A549 (cell line): ENCODE data around the gene PRKCQ. TPM values are rescaled to one million over a fixed set of nuclear protein-coding genes. Genes with fewer than 3 reads are reported as not detected.

ENCODE experiments used
- ATAC-seq, 2 experiments: fragments of 200-7000 bp in 1 of 2; fragments of >200 bp in 1 of 2; cut with Nextera tagmentation in 1 of 2; cut with Tn5 transposase in 1 of 2; 3 replicates each; pipeline versions ENCODE4 v1.8.0 to v1.9.1; 2018 to 2020; ENCODE audit warnings: mild to moderate bottlenecking in 1 of 2, moderate library complexity in 1 of 2
- CTCF ChIA-PET: fragments of 300-600 bp; sonication (Branson Sonifier 250); formaldehyde crosslinking; extraction: SDS; loops from one replicate; lab custom pipeline; 2021; ENCODE audit warnings: antibody characterized with exemption, inconsistent platforms; lab: Yijun Ruan, JAX
- POLR2A ChIA-PET: fragments of 350-600 bp; formaldehyde crosslinking; extraction: SDS; loops from one replicate; lab custom pipeline; 2021; ENCODE audit warnings: antibody characterized with exemption, inconsistent platforms; lab: Yijun Ruan, JAX
- DNase-seq, 2 experiments: peaks; one replicate each; pipeline versions ENCODE4 v3.0.0 to v3.0.0-alpha.2; 2011 to 2016; ENCODE audit warnings: low read depth in 1 of 2, low spot score in 1 of 2
- FAIRE-seq: peaks from 2 replicates; lab custom pipeline; 2011; peaks lifted over from hg19 to GRCh38; lab: Jason Lieb, UNC
- H3K27ac ChIP-seq, 2 experiments: fragments of >200 bp; sonication (Bioruptor Twin); formaldehyde crosslinking; 3 replicates each; pipeline ENCODE4 v1.5.1; 2016 to 2017
- H3K4me1 ChIP-seq: fragments of >200 bp; sonication (Bioruptor Twin); formaldehyde crosslinking; 3 replicates; pipeline ENCODE4 v1.6.1; 2016
- H3K4me2 ChIP-seq: fragments of >200 bp; sonication (Bioruptor Twin); formaldehyde crosslinking; 3 replicates; pipeline ENCODE4 v1.6.1; 2016
- H3K4me3 ChIP-seq: fragments of >200 bp; sonication (Bioruptor Twin); formaldehyde crosslinking; 3 replicates; pipeline ENCODE4 v1.5.1; 2016
- H3K9me3 ChIP-seq: fragments of >200 bp; sonication (Bioruptor Twin); formaldehyde crosslinking; 3 replicates; pipeline ENCODE4 v1.6.1; 2016
- ATOH8 ChIP-seq: fragments of 250-450 bp; sonication (Bioruptor Pico); IDR thresholded peaks from 2 replicates; pipeline ENCODE4 v1.5.0; 2020; ENCODE audit warnings: low read depth, mild to moderate bottlenecking, moderate library complexity
- CBX2 ChIP-seq: fragments of 200-600 bp; sonication (generic); IDR thresholded peaks from 2 replicates; pipeline ENCODE4 v1.6.1; 2016; ENCODE audit warnings: low read depth, mild to moderate bottlenecking, borderline replicate concordance
- CEBPB ChIP-seq, 2 experiments: fragments of >200 bp in 1 of 2; sonication (Bioruptor Twin) in 1 of 2; formaldehyde crosslinking in 1 of 2; IDR thresholded peaks; 2 replicates each; pipeline ENCODE4 v1.6.1; 2012 to 2016
- CHD2 ChIP-seq: fragments of 150-350 bp; IDR thresholded peaks from 2 replicates; pipeline ENCODE4 v1.6.1; 2014; ENCODE audit warnings: low read length; ENCODE audit not compliant: partially characterized antibody
- EHF ChIP-seq: fragments of 250-450 bp; sonication (Bioruptor Pico); IDR thresholded peaks from 2 replicates; pipeline ENCODE4 v1.5.0; 2020; ENCODE audit warnings: mild to moderate bottlenecking
- FOSL2 ChIP-seq, 2 experiments: fragments of 450-650 bp in 1 of 2; fragments of >200 bp in 1 of 2; sonication (Bioruptor Twin) in 1 of 2; formaldehyde crosslinking; IDR thresholded peaks; 2 replicates each; pipeline versions ENCODE4 v1.5.0 to v1.6.1; 2016 to 2020; ENCODE audit warnings: mild to moderate bottlenecking in 1 of 2, moderate library complexity in 1 of 2
- FOXS1 ChIP-seq: fragments of 250-450 bp; sonication (Bioruptor Pico); IDR thresholded peaks from 2 replicates; pipeline ENCODE4 v1.5.0; 2020; ENCODE audit warnings: mild to moderate bottlenecking, moderate library complexity
- HOXB5 ChIP-seq: fragments of 250-450 bp; sonication (Bioruptor Pico); IDR thresholded peaks from 2 replicates; pipeline ENCODE4 v1.5.0; 2020; ENCODE audit warnings: mild to moderate bottlenecking, moderate library complexity
- JUNB ChIP-seq: fragments of >200 bp; sonication (Bioruptor Twin); formaldehyde crosslinking; IDR thresholded peaks from 2 replicates; pipeline ENCODE4 v1.6.1; 2016
- MAX ChIP-seq: IDR thresholded peaks from 2 replicates; pipeline ENCODE4 v1.6.1; 2012
- MYC ChIP-seq: IDR thresholded peaks from 2 replicates; pipeline ENCODE4 v1.6.1; 2012; ENCODE audit warnings: mild to moderate bottlenecking, inconsistent platforms, low read length, improper control_type of control experiment, borderline replicate concordance
- NFE2L2 ChIP-seq: fragments of 150-350 bp; conservative IDR thresholded peaks from 2 replicates; pipeline ENCODE4 v1.6.1; 2014; ENCODE audit warnings: low read length
- NPAS2 ChIP-seq: fragments of 250-450 bp; sonication (Bioruptor Pico); IDR thresholded peaks from 2 replicates; pipeline ENCODE4 v1.8.0; 2022; ENCODE audit warnings: mild to moderate bottlenecking, moderate library complexity, borderline replicate concordance
- RARB ChIP-seq: fragments of 250-450 bp; sonication (Bioruptor Pico); IDR thresholded peaks from 2 replicates; pipeline ENCODE4 v1.8.0; 2021; ENCODE audit warnings: mild to moderate bottlenecking, moderate library complexity
- RCOR1 ChIP-seq: fragments of 150-350 bp; IDR thresholded peaks from 2 replicates; pipeline ENCODE4 v1.6.1; 2014; ENCODE audit warnings: antibody characterized with exemption, low read length, low read depth
- RFX5 ChIP-seq: fragments of 450-650 bp; IDR thresholded peaks from 2 replicates; pipeline ENCODE4 v1.7.1; 2014; ENCODE audit warnings: antibody characterized with exemption, mild to moderate bottlenecking, moderate library complexity
- SMC3 ChIP-seq: fragments of >200 bp; sonication (Bioruptor Twin); formaldehyde crosslinking; IDR thresholded peaks from 3 replicates; pipeline ENCODE4 v1.6.1; 2018; ENCODE audit warnings: inconsistent platforms
- TFCP2L1 ChIP-seq: fragments of 250-450 bp; sonication (Bioruptor Pico); IDR thresholded peaks from 2 replicates; pipeline ENCODE4 v1.5.0; 2021; ENCODE audit warnings: mild to moderate bottlenecking
- TP53 ChIP-seq: fragments of 250-450 bp; sonication (Bioruptor Pico); IDR thresholded peaks from 2 replicates; pipeline ENCODE4 v1.5.0; 2021; ENCODE audit warnings: mild to moderate bottlenecking, moderate library complexity
- ZFP36 ChIP-seq: fragments of 450-650 bp; IDR thresholded peaks from 2 replicates; pipeline ENCODE4 v1.6.1; 2014; ENCODE audit warnings: borderline replicate concordance; ENCODE audit not compliant: partially characterized antibody
- ZNF302 ChIP-seq: fragments of 250-450 bp; sonication (Bioruptor Pico); IDR thresholded peaks from 2 replicates; pipeline ENCODE4 v1.9.0; 2021; ENCODE audit warnings: inconsistent platforms, mild to moderate bottlenecking, moderate library complexity
- ZSCAN20 ChIP-seq: fragments of 250-450 bp; sonication (Bioruptor Pico); IDR thresholded peaks from 2 replicates; pipeline ENCODE4 v1.8.0; 2022; ENCODE audit warnings: mild to moderate bottlenecking, moderate library complexity
- WGBS: methylation state at CpG from one replicate; pipeline ENCODE4 v1.1.6; 2017; ENCODE audit errors: missing lambda C conversion rate; 5-methylcytosine and 5-hydroxymethylcytosine counted together
- polyA plus RNA-seq, 4 experiments: library from polyadenylated mRNA; depleted of rRNA in 3 of 4; stranded (reverse); fragments of >200 nt; fragmentation: RNase III in 1 of 4; extraction: RNeasy Plus Mini Kit Qiagen cat#74134 plus additional on column Dnase treatment in 1 of 4; gene quantifications; 2 replicates in 3 of 4; 3 replicates in 1 of 4; pipeline ENCODE4 v1.2.3, GENCODE V29; 2011 to 2017
- TF ChIP-seq, protein P1 (sequence below): fragments of 450-650 bp; IDR thresholded peaks from 2 replicates; pipeline ENCODE4 v1.6.1; 2014; ENCODE audit warnings: antibody characterized with exemption
- TF ChIP-seq, protein P2 (sequence below): IDR thresholded peaks from 2 replicates; pipeline ENCODE4 v1.6.1; 2012
- TF ChIP-seq, protein P3 (sequence below): fragments of 200-600 bp; sonication (generic); IDR thresholded peaks from 2 replicates; pipeline ENCODE4 v1.6.1; 2016; ENCODE audit warnings: antibody characterized with exemption, mild to moderate bottlenecking, moderate library complexity

The PRKCQ gene
- polyA plus RNA-seq, 2 of the 4 experiments (the other 2 are of a cell fraction): 3.7 to 7.1 TPM

DNA sequence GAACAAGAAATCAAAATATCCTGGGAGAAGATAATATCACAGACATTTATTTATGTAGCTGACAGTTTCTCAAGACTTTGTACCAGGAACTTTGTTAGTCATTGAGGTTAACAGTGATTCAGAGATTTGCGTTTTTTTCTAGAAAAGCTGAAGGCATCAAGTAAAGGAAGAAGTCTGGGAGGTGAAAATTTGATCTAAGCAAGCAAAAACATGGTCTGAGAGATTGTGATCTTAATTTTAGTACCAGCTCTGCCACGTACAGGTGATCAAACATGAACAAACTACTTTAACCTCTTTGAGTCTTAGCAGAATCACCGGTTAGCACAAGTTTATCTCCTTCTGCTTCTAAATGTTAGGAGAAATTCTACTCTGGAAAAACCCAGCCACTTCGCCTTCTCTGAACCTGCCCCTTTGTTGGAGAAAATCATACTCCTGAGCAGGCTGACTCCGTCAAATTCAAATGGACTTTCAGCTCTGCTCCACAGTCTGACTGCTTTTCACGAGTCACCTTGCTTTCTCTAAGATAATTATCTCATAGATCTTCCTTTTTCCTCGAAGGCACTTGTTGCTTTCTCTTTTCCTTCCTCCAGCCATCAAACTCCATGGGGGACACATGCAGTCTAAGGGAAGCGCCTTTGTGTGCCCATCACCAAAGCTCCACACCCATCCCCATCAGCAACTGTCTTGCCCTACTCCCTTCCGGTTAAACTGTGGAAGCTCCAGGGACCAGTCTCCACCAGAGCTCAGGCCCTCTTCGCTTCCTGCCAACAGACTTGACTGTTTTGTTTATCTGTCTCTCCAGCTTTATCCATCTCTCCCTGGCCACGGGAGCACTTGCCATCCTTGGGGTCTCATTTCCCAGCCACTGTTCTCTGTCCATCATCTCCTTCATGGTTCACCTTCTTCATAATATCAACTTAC is 86.3 kb downstream of the PRKCQ start:
- 70% methylated on average over 11 of the region's 11 CpGs for WGBS
- H3K27ac ChIP-seq: no peak overlapping the region
- POLR2A ChIA-PET: no interaction called here
- CTCF ChIA-PET: interaction anchor here (0.9 kb wide), 1 partner anchor 87 kb away, joined by 3 read pairs; no protein-coding TSS in a partner anchor
- TF ChIP-seq CBX2: no peak
- no peak for TF ChIP-seq FOXS1 (CRISPR knock-in tag)
- no peak for TF ChIP-seq ZSCAN20
- TF ChIP-seq RARB (CRISPR knock-in tag): no peak
- TF ChIP-seq, protein P1, sequence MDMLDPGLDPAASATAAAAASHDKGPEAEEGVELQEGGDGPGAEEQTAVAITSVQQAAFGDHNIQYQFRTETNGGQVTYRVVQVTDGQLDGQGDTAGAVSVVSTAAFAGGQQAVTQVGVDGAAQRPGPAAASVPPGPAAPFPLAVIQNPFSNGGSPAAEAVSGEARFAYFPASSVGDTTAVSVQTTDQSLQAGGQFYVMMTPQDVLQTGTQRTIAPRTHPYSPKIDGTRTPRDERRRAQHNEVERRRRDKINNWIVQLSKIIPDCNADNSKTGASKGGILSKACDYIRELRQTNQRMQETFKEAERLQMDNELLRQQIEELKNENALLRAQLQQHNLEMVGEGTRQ: no peak
- no peak for TF ChIP-seq CEBPB (IDR thresholded peaks at IDR 0.05)
- TF ChIP-seq CHD2: no peak
- no peak for TF ChIP-seq NPAS2
- no peak for TF ChIP-seq TP53 (CRISPR knock-in tag)
- no peak for TF ChIP-seq RFX5
- TF ChIP-seq SMC3: no peak
- TF ChIP-seq HOXB5 (CRISPR knock-in tag): no peak
- no peak for TF ChIP-seq NFE2L2
- TF ChIP-seq ZNF302: no peak
- TF ChIP-seq FOSL2 (IDR thresholded peaks at IDR 0.05): no peak
- no peak for TF ChIP-seq FOSL2 (CRISPR knock-in tag; IDR thresholded peaks at IDR 0.05)
- TF ChIP-seq ZFP36: no peak
- TF ChIP-seq JUNB: no peak
- no peak for TF ChIP-seq TFCP2L1 (CRISPR knock-in tag)
- FAIRE-seq: no peak
- H3K4me1 ChIP-seq: 0 out of 3 replicates have a peak, but pooled peaks cover 4% of the 10 kb centered on the region
- no peak for DNase-seq
- ATAC-seq: peak in 1 of 2 experiments; percentile 30; a peak in 2 of 6 replicates
- no peak overlapping the region for H3K4me3 ChIP-seq
- H3K4me2 ChIP-seq: peak overlapping the region; percentile 15; the same call in 1 of the 3 replicates
- H3K9me3 ChIP-seq: no peaks in the 10 kb centered on the region

DNA sequence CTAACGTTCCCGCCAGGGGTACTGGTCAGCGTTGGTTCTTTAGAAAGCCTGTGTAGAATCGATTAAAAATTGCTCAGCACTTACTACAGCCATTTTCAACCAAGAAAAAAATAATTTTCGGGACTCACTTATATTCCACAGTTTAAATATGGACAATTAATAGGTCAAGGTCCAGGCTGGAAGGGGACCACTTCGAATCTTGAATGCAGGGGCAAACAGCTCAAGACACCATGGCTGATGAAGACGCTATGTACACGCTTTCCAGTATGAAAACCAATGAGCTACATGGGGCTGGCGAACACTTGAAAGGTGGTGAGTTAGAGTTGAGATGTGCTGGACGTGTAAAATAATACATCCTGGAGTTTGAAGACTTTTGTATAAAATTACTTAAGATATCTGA is 87.2 kb downstream of the PRKCQ start:
- no peaks in the 10 kb centered on the region for H3K9me3 ChIP-seq
- H3K4me2 ChIP-seq: no peak overlapping the region
- no peak for TF ChIP-seq MAX
- 0 out of 3 replicates have a peak, but pooled peaks cover 4% of the 10 kb centered on the region for H3K4me1 ChIP-seq
- DNase-seq (no peak), ATAC-seq (no peak), FAIRE-seq (no peak)
- no peak overlapping the region for H3K27ac ChIP-seq
- ChIA-PET CTCF (no interaction called here), POLR2A (no interaction called here)
- WGBS: 82% methylated on average over 10 of the region's 10 CpGs
- H3K4me3 ChIP-seq: no peak overlapping the region

DNA sequence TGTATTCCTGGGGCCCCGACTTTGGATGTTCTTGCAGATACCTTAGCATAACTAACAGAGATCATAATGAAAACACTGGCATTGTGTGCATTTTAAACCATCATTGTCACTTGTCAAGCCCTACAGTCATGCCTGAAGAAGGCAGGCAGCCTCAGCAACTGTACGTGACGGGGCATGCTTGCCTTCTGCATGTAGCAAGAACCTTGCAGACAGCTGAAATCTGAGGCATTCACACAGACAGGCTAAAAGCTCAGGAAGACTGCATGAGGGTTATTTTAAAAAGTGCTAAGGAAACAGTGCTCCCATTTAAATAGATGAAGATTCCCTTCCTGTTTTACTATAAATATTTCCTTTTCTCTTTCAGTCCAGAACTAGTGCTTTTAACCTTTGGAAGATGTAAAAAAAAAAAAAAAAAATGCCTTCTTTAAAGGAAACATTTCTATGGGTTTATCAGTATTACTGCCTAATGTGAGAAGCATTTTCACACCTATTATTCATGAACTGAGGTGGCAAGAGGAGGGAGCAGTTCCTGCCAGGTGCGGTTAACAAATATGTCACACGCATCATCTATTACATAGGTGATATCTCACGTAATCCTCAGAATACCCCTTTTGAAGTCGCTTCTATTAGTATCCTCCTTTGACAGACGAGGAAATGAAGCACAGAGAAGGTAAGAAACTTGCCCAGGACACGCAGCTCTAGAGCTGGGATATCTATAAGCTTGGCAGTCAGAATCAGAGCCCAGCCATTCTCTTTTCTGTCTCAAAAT is 88.1 kb downstream of the PRKCQ start:
- FAIRE-seq (no peak), ATAC-seq (no peak), DNase-seq (no peak)
- ChIA-PET POLR2A (no interaction called here), CTCF (interaction anchor here (0.8 kb wide), 1 partner anchor 44 kb away, joined by 3 read pairs; no protein-coding TSS in a partner anchor)
- WGBS: 74% methylated on average over 9 of the region's 9 CpGs
- H3K4me1 ChIP-seq: 0 out of 3 replicates have a peak, but pooled peaks cover 4% of the 10 kb centered on the region
- no peak overlapping the region for H3K4me3 ChIP-seq
- no peak overlapping the region for H3K4me2 ChIP-seq
- no peaks in the 10 kb centered on the region for H3K9me3 ChIP-seq
- no peak overlapping the region for H3K27ac ChIP-seq
- no peak for TF ChIP-seq MYC
- TF ChIP-seq, protein P2, sequence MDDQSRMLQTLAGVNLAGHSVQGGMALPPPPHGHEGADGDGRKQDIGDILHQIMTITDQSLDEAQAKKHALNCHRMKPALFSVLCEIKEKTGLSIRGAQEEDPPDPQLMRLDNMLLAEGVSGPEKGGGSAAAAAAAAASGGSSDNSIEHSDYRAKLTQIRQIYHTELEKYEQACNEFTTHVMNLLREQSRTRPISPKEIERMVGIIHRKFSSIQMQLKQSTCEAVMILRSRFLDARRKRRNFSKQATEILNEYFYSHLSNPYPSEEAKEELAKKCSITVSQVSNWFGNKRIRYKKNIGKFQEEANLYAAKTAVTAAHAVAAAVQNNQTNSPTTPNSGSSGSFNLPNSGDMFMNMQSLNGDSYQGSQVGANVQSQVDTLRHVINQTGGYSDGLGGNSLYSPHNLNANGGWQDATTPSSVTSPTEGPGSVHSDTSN: no peak
- no peak for TF ChIP-seq ATOH8 (CRISPR knock-in tag)
- TF ChIP-seq RCOR1: no peak
- TF ChIP-seq, protein P3, sequence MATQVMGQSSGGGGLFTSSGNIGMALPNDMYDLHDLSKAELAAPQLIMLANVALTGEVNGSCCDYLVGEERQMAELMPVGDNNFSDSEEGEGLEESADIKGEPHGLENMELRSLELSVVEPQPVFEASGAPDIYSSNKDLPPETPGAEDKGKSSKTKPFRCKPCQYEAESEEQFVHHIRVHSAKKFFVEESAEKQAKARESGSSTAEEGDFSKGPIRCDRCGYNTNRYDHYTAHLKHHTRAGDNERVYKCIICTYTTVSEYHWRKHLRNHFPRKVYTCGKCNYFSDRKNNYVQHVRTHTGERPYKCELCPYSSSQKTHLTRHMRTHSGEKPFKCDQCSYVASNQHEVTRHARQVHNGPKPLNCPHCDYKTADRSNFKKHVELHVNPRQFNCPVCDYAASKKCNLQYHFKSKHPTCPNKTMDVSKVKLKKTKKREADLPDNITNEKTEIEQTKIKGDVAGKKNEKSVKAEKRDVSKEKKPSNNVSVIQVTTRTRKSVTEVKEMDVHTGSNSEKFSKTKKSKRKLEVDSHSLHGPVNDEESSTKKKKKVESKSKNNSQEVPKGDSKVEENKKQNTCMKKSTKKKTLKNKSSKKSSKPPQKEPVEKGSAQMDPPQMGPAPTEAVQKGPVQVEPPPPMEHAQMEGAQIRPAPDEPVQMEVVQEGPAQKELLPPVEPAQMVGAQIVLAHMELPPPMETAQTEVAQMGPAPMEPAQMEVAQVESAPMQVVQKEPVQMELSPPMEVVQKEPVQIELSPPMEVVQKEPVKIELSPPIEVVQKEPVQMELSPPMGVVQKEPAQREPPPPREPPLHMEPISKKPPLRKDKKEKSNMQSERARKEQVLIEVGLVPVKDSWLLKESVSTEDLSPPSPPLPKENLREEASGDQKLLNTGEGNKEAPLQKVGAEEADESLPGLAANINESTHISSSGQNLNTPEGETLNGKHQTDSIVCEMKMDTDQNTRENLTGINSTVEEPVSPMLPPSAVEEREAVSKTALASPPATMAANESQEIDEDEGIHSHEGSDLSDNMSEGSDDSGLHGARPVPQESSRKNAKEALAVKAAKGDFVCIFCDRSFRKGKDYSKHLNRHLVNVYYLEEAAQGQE: no peak
- TF ChIP-seq RARB (CRISPR knock-in tag): no peak
- no peak for TF ChIP-seq EHF (CRISPR knock-in tag)
- TF ChIP-seq MAX: no peak
